HEK293 (cell line): ENCODE data around the gene SUFU.

Experiments
- CTCF ChIA-PET: fragments of 350-600 bp; formaldehyde crosslinking; extraction: SDS; loops from one replicate; lab custom pipeline; 2021; ENCODE audit warnings: antibody characterized with exemption; lab: Yijun Ruan, JAX
- POLR2A ChIA-PET: fragments of 300-600 bp; formaldehyde crosslinking; extraction: SDS; loops from one replicate; lab custom pipeline; 2020; ENCODE audit warnings: antibody characterized with exemption, inconsistent platforms; lab: Yijun Ruan, JAX
- H3K27ac ChIP-seq: fragments of 200-500 bp; sonication (Bioruptor generic); 2 replicates; pipeline ENCODE4 v1.5.1; 2014; ENCODE audit warnings: low read depth, low read length, control low read depth, inconsistent platforms; ENCODE audit errors: extremely low read depth
- H3K36me3 ChIP-seq, 2 experiments: fragments of 200-500 bp in 1 of 2; sonication (Bioruptor generic) in 1 of 2; 1 replicate in 1 of 2; 2 replicates in 1 of 2; pipeline ENCODE4 v1.5.1; 2014 to 2017; ENCODE audit warnings: inconsistent platforms in 2 of 2, low read length in 2 of 2; ENCODE audit not compliant: control insufficient read depth in 2 of 2, insufficient read depth in 1 of 2
- H3K4me1 ChIP-seq: fragments of 200-500 bp; sonication (Bioruptor generic); 2 replicates; pipeline ENCODE4 v1.5.1; 2014; ENCODE audit warnings: mild to moderate bottlenecking, low read length, inconsistent platforms; ENCODE audit not compliant: control insufficient read depth, insufficient read depth
- H3K4me3 ChIP-seq: 2 replicates; pipeline ENCODE4 v1.5.1; 2011; ENCODE audit warnings: low read depth, mild to moderate bottlenecking, control low read depth, low read length, moderate library complexity
- H3K9me3 ChIP-seq: fragments of 200-500 bp; sonication (Bioruptor generic); 2 replicates; pipeline ENCODE4 v1.5.1; 2014; ENCODE audit warnings: low read depth, low read length, inconsistent platforms; ENCODE audit not compliant: control insufficient read depth, insufficient read depth
- KLF1 ChIP-seq: fragments of 450-650 bp; formaldehyde crosslinking; IDR thresholded peaks from 2 replicates; pipeline ENCODE4 v1.5.1; 2016; ENCODE audit warnings: missing biosample characterization, missing genetic modification characterization
- KLF7 ChIP-seq: fragments of 450-650 bp; formaldehyde crosslinking; IDR thresholded peaks from 2 replicates; pipeline ENCODE4 v1.5.1; 2016; ENCODE audit warnings: missing biosample characterization, missing genetic modification characterization, borderline replicate concordance
- MZF1 ChIP-seq: fragments of 450-650 bp; formaldehyde crosslinking; IDR thresholded peaks from 2 replicates; pipeline ENCODE4 v1.5.1; 2017; ENCODE audit warnings: missing biosample characterization, missing genetic modification characterization, borderline replicate concordance
- SP7 ChIP-seq: fragments of 450-650 bp; formaldehyde crosslinking; IDR thresholded peaks from 2 replicates; pipeline ENCODE4 v1.5.1; 2016; ENCODE audit warnings: missing biosample characterization, missing genetic modification characterization
- WT1 ChIP-seq: fragments of 450-650 bp; formaldehyde crosslinking; IDR thresholded peaks from 2 replicates; pipeline ENCODE4 v1.5.1; 2016; ENCODE audit warnings: missing biosample characterization, missing genetic modification characterization
- ZBTB26 ChIP-seq: fragments of 450-650 bp; formaldehyde crosslinking; optimal IDR thresholded peaks from 2 replicates; pipeline ENCODE3; 2016; ENCODE audit warnings: missing biosample characterization, mild to moderate bottlenecking, missing genetic modification characterization
- ZFHX2 ChIP-seq: fragments of 450-650 bp; formaldehyde crosslinking; conservative IDR thresholded peaks from 2 replicates; pipeline ENCODE4 v1.5.1; 2016; ENCODE audit warnings: missing biosample characterization, missing genetic modification characterization
- ZNF16 ChIP-seq: fragments of 450-650 bp; formaldehyde crosslinking; IDR thresholded peaks from 2 replicates; pipeline ENCODE4 v1.5.1; 2016; ENCODE audit warnings: low read depth, missing biosample characterization, missing genetic modification characterization
- ZNF184 ChIP-seq: fragments of 450-650 bp; IDR thresholded peaks from 2 replicates; pipeline ENCODE4 v1.5.1; 2018; ENCODE audit warnings: missing biosample characterization, mild to moderate bottlenecking, missing genetic modification characterization
- ZNF311 ChIP-seq: fragments of 450-650 bp; formaldehyde crosslinking; IDR thresholded peaks from 2 replicates; pipeline ENCODE4 v1.5.1; 2017; ENCODE audit warnings: missing biosample characterization, missing genetic modification characterization, borderline replicate concordance
- ZNF513 ChIP-seq: fragments of 450-650 bp; IDR thresholded peaks from 2 replicates; pipeline ENCODE4 v1.5.1; 2018; ENCODE audit warnings: missing biosample characterization, missing genetic modification characterization
- ZNF571 ChIP-seq: fragments of 450-650 bp; formaldehyde crosslinking; IDR thresholded peaks from 2 replicates; pipeline ENCODE4 v1.5.0; 2017; ENCODE audit warnings: missing biosample characterization, missing genetic modification characterization
- ZNF600 ChIP-seq: fragments of 450-650 bp; formaldehyde crosslinking; IDR thresholded peaks from 2 replicates; pipeline ENCODE4 v1.5.1; 2016; ENCODE audit warnings: missing biosample characterization, missing genetic modification characterization
- ZNF623 ChIP-seq: fragments of 450-650 bp; formaldehyde crosslinking; IDR thresholded peaks from 2 replicates; pipeline ENCODE4 v1.5.1; 2016; ENCODE audit warnings: missing biosample characterization, missing genetic modification characterization
- ZNF776 ChIP-seq: fragments of 450-650 bp; formaldehyde crosslinking; IDR thresholded peaks from 2 replicates; pipeline ENCODE4 v1.5.0; 2017; ENCODE audit warnings: missing biosample characterization, missing genetic modification characterization, borderline replicate concordance
- ZNF792 ChIP-seq: fragments of 450-650 bp; formaldehyde crosslinking; IDR thresholded peaks from 2 replicates; pipeline ENCODE4 v1.5.1; 2016; ENCODE audit warnings: missing biosample characterization, missing genetic modification characterization
- ZNF837 ChIP-seq: fragments of 450-650 bp; formaldehyde crosslinking; IDR thresholded peaks from 2 replicates; pipeline ENCODE4 v1.5.1; 2016; ENCODE audit warnings: missing biosample characterization, missing genetic modification characterization
- TF ChIP-seq, protein P1 (sequence below): fragments of 450-650 bp; formaldehyde crosslinking; IDR thresholded peaks from 2 replicates; pipeline ENCODE4 v1.5.1; 2016; ENCODE audit warnings: missing biosample characterization, missing genetic modification characterization, low read depth

Gene SUFU

GRCh38 chr10:102467318-102467717 is 36.5 kb upstream of the SUFU start:
- CTCF ChIA-PET, result interaction anchor here (1.5 to 3.2 kb wide), 2 partner anchors 11 to 116 kb away, joined by 3 to 8 read pairs; no protein-coding TSS in a partner anchor
- POLR2A ChIA-PET, result no interaction called here
- Histone ChIP-seq H3K4me3 (no peak overlapping the region), H3K4me1 (no peaks in the 10 kb centered on the region), H3K36me3 (peaks cover 0 to 16% of the 10 kb centered on the region in 2 experiments; a peak in 1 of 3 replicates), H3K9me3 (no peaks in the 10 kb centered on the region), H3K27ac (no peak overlapping the region)
- TF ChIP-seq ZFHX2 (tag by site-specific recombination), result no peak
- TF ChIP-seq SP7, result no peak
- no peak for TF ChIP-seq ZNF513 (tag by site-specific recombination)
- TF ChIP-seq MZF1 (tag by site-specific recombination), result no peak
- TF ChIP-seq, protein P1, sequence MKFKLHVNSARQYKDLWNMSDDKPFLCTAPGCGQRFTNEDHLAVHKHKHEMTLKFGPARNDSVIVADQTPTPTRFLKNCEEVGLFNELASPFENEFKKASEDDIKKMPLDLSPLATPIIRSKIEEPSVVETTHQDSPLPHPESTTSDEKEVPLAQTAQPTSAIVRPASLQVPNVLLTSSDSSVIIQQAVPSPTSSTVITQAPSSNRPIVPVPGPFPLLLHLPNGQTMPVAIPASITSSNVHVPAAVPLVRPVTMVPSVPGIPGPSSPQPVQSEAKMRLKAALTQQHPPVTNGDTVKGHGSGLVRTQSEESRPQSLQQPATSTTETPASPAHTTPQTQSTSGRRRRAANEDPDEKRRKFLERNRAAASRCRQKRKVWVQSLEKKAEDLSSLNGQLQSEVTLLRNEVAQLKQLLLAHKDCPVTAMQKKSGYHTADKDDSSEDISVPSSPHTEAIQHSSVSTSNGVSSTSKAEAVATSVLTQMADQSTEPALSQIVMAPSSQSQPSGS (tag by site-specific recombination), result no peak
- no peak for TF ChIP-seq ZNF16
- no peak for TF ChIP-seq ZNF311
- no peak for TF ChIP-seq ZNF837 (tag by site-specific recombination)

DNA sequence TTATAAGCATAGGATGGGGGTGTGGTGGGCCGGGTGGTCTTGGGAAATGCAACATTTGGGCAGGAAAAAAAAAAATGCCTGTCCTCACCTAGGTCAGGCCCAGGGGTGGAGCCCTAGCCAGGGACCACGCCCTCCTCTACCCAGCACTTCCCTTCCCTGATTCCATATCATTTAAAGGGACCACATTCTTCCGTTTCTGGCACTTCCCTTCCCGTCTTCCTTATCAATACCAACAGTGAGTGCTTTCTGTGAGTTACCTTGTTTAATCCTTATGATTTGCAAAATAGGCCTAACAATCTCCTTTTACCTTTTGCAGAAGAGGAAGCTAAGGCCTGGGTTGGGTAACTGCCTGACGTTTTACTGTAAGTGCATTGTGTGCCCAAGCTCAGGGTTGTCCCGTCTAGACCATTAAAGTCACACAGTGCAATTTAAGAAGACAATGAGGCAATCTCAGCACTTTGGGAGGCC is 35.8 kb upstream of the SUFU start:
- ChIA-PET CTCF (interaction anchor here (0.5 to 3.2 kb wide), 4 partner anchors 11 to 298 kb away, joined by 3 to 8 read pairs (median 3); no protein-coding TSS in a partner anchor), POLR2A (interaction anchor here (0.7 kb wide), 1 partner anchor 12 kb away, joined by 3 read pairs; no protein-coding TSS in a partner anchor)
- Histone ChIP-seq H3K36me3 (peaks cover 0 to 16% of the 10 kb centered on the region in 2 experiments; a peak in 1 of 3 replicates), H3K9me3 (no peaks in the 10 kb centered on the region), H3K4me3 (no peak overlapping the region), H3K4me1 (no peaks in the 10 kb centered on the region), H3K27ac (no peak overlapping the region)
- TF ChIP-seq KLF7 (tag by site-specific recombination) (no peak), KLF1 (tag by site-specific recombination) (peak; percentile 67), ZNF600 (tag by site-specific recombination) (peak; percentile 47; the same call in 1 of the 2 replicates)

DNA sequence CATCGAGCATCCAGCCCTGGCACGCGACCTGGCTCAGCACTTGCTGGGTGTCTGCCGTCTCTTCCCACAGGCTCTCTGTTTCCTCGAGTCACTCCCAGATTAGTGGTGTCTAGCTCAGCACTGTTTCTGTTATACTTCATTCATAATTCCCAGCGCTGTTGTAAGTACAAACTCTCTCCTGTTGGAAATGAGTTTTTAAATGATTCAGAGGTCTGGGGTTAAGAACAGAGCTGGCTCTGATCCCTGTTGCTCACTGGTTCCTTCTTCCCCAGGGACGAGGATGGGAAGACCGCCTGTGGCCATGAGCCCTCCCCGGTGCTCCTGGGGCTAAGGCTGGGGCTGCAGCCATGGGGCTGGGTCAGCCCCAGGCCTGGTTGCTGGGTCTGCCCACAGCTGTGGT is 35.1 kb upstream of the SUFU start:
- no peak overlapping the region for H3K27ac ChIP-seq
- peaks cover 0 to 17% of the 10 kb centered on the region in 2 experiments; a peak in 1 of 3 replicates for H3K36me3 ChIP-seq
- ChIA-PET CTCF (interaction anchor here (0.5 to 3.2 kb wide), 4 partner anchors 10 to 299 kb away, joined by 3 to 8 read pairs (median 3); no protein-coding TSS in a partner anchor), POLR2A (interaction anchor here (0.7 kb wide), 1 partner anchor 11 kb away, joined by 3 read pairs; no protein-coding TSS in a partner anchor)
- no peaks in the 10 kb centered on the region for H3K4me1 ChIP-seq
- H3K4me3 ChIP-seq, result no peak overlapping the region
- no peaks in the 10 kb centered on the region for H3K9me3 ChIP-seq
- TF ChIP-seq ZNF776, result no peak
- TF ChIP-seq ZBTB26, result no peak
- no peak for TF ChIP-seq SP7
- TF ChIP-seq ZNF623 (tag by site-specific recombination), result no peak
- TF ChIP-seq ZNF571 (tag by site-specific recombination), result no peak
- TF ChIP-seq ZNF792, result no peak
- no peak for TF ChIP-seq ZNF311
- TF ChIP-seq ZNF184, result no peak
- TF ChIP-seq WT1 (tag by site-specific recombination), result no peak
